Omental fat pad (tissue), 4 donors: Measurements from ENCODE around the gene DGKH. TPM values are rescaled to one million over a fixed set of nuclear protein-coding genes. Genes with fewer than 3 reads are reported as not detected.
A peak's percentile ranks its signal among the peaks of the same experiment; 100 is the strongest.

Source experiments
- ATAC-seq: fragments of 150-250 bp; one replicate; pipeline ENCODE4 v1.9.1; 2016; ENCODE audit warnings: mild to moderate bottlenecking, moderate library complexity; ENCODE audit not compliant: low FRiP score
- DNase-seq: peaks from one replicate; pipeline ENCODE4 v3.0.0-alpha.2; 2019; ENCODE audit warnings: low spot score
- total RNA-seq, 4 donors: library from RNA; depleted of rRNA; stranded (reverse); fragments of >200 nt; gene quantifications; one replicate each; pipeline ENCODE4 v1.1.0, GENCODE V29; 2016
- TF ChIP-seq, protein P1 (sequence below), 3 donors: fragments of 450-650 bp; IDR thresholded peaks; one replicate each; pipeline ENCODE4 v1.5.1; 2016 to 2017; ENCODE audit warnings: antibody characterized with exemption in 3 of 3, mild to moderate bottlenecking in 3 of 3, moderate library complexity in 2 of 3

The DGKH gene
- total RNA-seq, 4 donors from 2014 or later: 9.7 to 24.7 (median 17.6) TPM

DNA sequence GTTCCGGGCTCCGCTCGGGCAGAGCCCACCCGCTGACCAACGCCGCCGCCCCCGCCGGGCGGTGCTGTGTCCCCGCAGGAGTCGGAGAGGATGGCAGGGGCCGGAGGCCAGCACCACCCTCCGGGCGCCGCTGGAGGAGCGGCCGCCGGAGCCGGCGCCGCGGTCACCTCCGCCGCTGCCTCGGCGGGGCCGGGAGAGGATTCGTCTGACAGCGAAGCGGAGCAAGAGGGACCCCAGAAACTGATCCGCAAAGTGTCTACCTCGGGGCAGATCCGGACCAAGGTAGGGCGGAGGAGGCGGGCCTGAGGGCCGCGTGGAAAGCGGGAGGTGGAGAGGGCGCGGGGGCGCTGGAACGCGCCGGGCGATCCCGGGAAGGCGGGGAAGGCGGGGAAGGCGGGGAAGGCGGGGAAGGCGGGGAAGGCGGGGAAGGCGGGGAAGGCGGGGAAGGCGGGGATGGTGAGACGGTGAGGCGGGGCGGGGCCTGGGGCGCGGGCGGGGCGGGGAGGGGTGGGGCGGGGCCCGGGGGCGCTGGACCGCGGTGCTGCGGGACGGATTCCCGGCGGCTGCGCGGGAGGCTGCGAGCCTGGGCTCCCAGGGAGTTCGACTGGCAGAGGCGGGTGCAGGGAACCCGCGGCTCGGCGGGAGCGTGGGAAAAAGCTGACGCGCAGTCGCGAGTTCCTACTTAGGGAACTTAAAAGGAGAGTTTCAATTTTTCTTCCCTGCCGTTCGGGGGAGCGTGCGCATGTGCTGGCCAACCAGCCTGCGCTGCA is 421 bp downstream of the DGKH start:
- TF ChIP-seq, protein P1, sequence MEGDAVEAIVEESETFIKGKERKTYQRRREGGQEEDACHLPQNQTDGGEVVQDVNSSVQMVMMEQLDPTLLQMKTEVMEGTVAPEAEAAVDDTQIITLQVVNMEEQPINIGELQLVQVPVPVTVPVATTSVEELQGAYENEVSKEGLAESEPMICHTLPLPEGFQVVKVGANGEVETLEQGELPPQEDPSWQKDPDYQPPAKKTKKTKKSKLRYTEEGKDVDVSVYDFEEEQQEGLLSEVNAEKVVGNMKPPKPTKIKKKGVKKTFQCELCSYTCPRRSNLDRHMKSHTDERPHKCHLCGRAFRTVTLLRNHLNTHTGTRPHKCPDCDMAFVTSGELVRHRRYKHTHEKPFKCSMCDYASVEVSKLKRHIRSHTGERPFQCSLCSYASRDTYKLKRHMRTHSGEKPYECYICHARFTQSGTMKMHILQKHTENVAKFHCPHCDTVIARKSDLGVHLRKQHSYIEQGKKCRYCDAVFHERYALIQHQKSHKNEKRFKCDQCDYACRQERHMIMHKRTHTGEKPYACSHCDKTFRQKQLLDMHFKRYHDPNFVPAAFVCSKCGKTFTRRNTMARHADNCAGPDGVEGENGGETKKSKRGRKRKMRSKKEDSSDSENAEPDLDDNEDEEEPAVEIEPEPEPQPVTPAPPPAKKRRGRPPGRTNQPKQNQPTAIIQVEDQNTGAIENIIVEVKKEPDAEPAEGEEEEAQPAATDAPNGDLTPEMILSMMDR (IDR thresholded peaks at IDR 0.05): no peak
- ATAC-seq (peak; percentile 89), DNase-seq (peak; percentile 38)

DNA sequence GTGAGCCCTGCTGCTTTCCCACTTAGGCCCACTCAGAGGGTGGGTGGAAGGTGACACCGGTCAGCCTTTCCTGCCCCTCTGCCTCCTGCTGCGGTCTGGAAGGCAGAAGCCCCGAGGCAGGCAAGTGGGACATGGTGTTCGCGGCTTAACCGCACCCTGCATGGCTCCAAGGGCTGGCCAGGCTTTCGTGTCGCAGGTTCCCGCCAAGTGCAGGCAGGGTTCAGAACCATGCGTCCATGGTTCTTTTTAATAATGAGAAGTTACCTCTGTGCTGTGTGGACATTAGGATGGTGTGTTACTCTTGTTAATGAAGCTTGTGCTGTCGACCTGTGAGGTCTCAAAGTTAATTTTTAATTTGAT is 986 bp downstream of the DGKH start:
- DNase-seq: no peak
- TF ChIP-seq, protein P1 (IDR thresholded peaks at IDR 0.05): no peak
- ATAC-seq: no peak

DNA sequence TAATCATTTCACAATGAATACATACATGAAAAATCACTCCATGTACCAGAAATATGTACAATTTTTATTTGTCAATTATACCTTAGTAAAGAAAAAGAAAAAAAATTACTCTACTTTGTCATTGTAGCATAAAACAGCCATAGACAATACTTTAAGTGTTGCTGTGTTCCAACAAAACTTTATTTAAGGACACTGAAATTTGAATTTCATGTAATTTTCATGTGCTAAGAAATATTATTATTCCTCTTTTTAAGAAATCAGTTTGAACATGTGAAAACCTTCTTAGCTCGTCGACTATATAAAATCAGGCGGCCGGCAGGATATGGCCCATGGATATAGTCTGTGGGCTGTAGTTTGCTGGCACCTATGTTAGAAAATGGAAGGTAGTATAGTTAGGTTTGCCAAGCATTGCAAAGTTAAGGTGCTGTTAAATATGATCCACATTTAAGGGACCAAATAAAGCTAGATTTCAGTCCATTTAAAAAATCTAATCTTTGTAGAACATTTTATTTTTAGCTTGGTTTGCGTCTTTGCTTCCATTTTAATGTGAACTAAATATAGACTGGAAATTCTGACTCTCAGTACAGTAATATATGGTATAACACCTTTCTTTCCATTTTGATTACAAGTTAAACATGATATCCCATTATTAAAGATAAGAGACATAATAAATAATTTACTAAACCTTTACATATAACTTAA is 6.5 kb downstream of the DGKH start:
- ATAC-seq: no peak
- DNase-seq: no peak
- TF ChIP-seq, protein P1 (IDR thresholded peaks at IDR 0.05): no peak

DNA sequence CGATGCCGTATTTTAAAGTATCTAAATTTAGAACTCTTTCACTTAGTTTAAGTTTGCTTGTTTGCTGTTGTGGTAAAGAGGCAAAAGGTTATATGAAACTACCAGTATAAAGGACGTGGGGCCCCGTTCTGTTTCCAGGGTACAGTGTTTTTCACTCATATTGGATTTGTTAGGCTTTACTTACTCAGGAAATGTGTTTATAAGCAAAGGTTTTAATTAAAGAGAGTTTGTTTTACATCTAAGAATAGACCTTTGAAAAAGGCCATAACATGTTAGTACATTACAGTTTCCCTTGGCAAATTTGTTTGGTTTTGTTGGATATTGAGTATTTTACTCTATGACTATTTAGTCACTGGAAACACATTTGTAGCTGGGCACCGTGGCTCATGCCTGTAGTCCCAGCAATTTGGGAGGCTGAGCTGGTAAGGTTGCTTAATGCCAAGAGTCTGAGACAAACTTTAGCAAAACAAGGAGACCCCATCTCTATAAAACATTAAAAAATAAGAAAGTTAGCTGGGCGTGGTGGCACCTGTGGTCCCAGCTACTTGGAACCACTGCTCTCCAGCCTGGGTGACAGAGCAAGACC is 7.1 kb downstream of the DGKH start:
- TF ChIP-seq, protein P1 (IDR thresholded peaks at IDR 0.05): no peak
- ATAC-seq: no peak
- DNase-seq: no peak

DNA sequence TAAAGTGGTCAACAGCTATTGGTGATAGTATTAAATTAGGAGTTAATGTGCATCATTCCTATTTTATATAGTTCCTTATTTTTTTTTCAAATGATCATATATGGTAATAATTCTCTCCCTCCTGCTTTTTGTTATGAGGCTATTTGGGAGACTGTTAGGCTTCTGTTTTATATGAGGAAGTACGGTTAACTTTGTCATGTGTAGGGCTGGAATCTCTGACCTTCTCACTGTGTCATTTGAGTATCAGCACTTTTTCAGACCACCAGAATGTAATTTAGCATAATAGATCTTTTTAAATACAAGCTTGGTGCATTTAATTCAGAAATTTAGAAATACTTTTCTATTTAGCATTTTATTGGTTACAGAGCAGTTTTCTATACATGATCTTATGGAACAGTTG is 7.7 kb downstream of the DGKH start:
- TF ChIP-seq, protein P1 (IDR thresholded peaks at IDR 0.05): no peak
- no peak for ATAC-seq
- no peak for DNase-seq

DNA sequence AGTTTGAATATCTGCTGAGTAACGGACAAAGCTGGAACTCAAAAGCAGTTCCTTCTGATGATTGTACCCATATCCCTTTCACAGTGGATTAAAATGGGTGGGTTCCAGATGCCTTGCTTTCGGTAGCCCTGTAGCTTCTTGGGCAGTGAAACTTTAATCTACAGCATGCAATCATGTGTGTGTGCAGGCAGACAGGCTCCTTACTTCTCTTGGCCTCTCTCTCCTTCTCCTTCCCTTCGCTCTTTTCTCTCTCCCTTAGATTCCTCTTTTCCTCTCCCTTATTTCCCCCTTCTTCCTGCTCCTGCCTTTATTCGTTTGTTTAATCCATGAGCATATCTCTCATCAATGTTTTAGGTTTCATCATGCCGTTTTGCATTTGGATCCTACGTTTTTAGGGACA is 8.1 kb downstream of the DGKH start:
- no peak for ATAC-seq
- TF ChIP-seq, protein P1 (IDR thresholded peaks at IDR 0.05): no peak
- no peak for DNase-seq
